ENCODE data around the gene KDELR3. TPM values are rescaled to one million over a fixed set of nuclear protein-coding genes. Genes with fewer than 3 reads are reported as not detected.

Gene KDELR3
- total and polyA plus RNA-seq, 7 donors = 0.53 to 1.9 (median 0.95) TPM

DNA sequence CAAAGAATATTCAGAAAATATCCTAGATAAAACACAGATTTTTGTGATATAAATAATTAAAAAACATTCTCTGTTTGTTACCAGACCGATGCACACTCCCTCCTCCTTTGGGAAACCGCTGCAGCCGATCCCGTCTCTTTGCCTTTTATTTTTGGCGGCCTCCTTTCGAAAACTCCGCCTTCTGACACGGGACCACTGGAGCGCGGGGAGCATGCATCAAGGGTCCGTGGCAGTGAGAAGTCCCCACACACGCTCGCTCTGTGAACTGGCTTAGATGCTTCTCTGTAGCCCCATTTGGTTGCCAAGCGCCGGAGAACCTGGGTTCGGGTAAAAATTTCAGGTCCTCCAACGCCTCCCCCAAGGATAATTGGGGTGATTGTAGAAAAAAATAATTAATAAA is 21.2 kb downstream of the KDELR3 start:
- Histone ChIP-seq H3K9me3 (no peaks in the 10 kb centered on the region), H3K36me3 (ENCODE audit: insufficient read depth in 1 of 2, low read depth in 1 of 2) (peaks cover 43 to 100% of the 10 kb centered on the region in 2 donors), H3K4me3 (no peak overlapping the region), H3K4me1 (peaks cover 18% of the 10 kb centered on the region), H3K27ac (no peak overlapping the region), H3K27me3 (ENCODE audit: insufficient read depth in 3 of 3, low read length in 2 of 3) (no peaks in the 10 kb centered on the region)
- 89 to 92% (median 91%) methylated on average over 17 of the region's 17 CpGs for WGBS, 3 donors
- TF ChIP-seq, protein P1, sequence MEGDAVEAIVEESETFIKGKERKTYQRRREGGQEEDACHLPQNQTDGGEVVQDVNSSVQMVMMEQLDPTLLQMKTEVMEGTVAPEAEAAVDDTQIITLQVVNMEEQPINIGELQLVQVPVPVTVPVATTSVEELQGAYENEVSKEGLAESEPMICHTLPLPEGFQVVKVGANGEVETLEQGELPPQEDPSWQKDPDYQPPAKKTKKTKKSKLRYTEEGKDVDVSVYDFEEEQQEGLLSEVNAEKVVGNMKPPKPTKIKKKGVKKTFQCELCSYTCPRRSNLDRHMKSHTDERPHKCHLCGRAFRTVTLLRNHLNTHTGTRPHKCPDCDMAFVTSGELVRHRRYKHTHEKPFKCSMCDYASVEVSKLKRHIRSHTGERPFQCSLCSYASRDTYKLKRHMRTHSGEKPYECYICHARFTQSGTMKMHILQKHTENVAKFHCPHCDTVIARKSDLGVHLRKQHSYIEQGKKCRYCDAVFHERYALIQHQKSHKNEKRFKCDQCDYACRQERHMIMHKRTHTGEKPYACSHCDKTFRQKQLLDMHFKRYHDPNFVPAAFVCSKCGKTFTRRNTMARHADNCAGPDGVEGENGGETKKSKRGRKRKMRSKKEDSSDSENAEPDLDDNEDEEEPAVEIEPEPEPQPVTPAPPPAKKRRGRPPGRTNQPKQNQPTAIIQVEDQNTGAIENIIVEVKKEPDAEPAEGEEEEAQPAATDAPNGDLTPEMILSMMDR (IDR thresholded peaks at IDR 0.05) = no peak
- no peak for ATAC-seq
- intact Hi-C loops (cut with DNase I) = no loop called here
- DNase-seq = no peak

DNA sequence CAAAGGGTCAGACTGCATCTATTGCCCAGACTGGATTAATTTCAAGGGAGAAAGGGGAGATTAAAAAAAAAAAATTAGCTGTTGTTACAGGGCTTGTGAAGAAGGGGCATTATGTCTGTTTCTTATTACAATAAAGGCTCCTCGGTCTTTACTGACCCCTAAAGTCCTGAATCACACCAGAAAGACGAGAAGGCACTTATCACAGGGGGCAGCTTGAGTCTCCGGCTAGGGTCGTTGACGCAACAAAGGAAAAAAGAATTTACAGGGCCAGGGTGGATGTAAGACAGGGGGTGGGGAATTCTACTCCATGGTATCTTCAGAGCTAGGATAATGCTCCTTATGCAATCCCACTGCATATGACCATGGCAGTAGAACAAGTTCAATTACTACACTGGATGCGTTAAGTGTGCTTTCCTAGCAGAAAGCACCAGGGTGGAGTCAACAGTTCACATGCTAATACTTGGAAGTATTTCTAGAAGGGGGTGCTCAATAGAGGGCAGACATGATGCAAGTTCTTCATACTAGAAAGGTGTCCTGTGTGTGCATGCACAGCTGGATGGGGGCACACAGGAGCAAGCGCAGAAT is 21.8 kb downstream of the KDELR3 start:
- Histone ChIP-seq H3K4me3 (no peak overlapping the region), H3K27me3 (ENCODE audit: insufficient read depth in 3 of 3, low read length in 2 of 3) (no peaks in the 10 kb centered on the region), H3K27ac (peak overlapping the region; percentile 48), H3K36me3 (ENCODE audit: insufficient read depth in 1 of 2, low read depth in 1 of 2) (peaks cover 43 to 100% of the 10 kb centered on the region in 2 donors), H3K9me3 (no peaks in the 10 kb centered on the region), H3K4me1 (peaks cover 18% of the 10 kb centered on the region)
- no peak for DNase-seq
- WGBS, 3 donors = 77 to 81% (median 81%) methylated on average over 7 of the region's 7 CpGs
- ATAC-seq = peak in 1 of 4 donors; percentile 25
- TF ChIP-seq, protein P1 (IDR thresholded peaks at IDR 0.05) = no peak
- intact Hi-C loops (cut with DNase I) = no loop called here

DNA sequence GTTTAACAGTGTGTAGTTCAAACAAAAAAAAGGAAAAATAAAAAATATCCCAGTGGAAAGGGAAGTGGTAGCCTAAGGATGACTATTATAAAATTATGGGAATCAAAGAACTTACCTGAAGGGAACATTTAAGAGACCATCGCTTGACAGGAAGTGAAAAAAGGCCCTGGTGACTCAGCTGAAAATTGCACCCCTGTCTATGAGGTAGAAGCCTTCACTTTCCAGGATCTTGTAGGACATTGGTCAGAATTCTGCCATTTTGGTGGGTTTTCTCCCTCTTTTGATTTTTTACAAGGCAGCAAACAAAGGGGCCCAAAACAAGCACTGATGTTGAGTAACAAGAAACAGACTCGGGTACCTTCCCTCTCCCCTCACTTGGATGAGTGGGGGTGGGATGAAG is 22.6 kb downstream of the KDELR3 start:
- ATAC-seq (no peak), DNase-seq (no peak)
- Histone ChIP-seq H3K4me3 (no peak overlapping the region), H3K27ac (peak overlapping the region; percentile 48), H3K9me3 (no peaks in the 10 kb centered on the region), H3K27me3 (ENCODE audit: insufficient read depth in 3 of 3, low read length in 2 of 3) (no peaks in the 10 kb centered on the region), H3K36me3 (ENCODE audit: insufficient read depth in 1 of 2, low read depth in 1 of 2) (peaks cover 39 to 100% of the 10 kb centered on the region in 2 donors), H3K4me1 (peaks cover 18% of the 10 kb centered on the region)
- WGBS, 3 donors = 65 to 78% (median 70%) methylated on average over 2 of the region's 2 CpGs
- intact Hi-C loops (cut with DNase I) = no loop called here
- TF ChIP-seq, protein P1 (IDR thresholded peaks at IDR 0.05) = no peak

DNA sequence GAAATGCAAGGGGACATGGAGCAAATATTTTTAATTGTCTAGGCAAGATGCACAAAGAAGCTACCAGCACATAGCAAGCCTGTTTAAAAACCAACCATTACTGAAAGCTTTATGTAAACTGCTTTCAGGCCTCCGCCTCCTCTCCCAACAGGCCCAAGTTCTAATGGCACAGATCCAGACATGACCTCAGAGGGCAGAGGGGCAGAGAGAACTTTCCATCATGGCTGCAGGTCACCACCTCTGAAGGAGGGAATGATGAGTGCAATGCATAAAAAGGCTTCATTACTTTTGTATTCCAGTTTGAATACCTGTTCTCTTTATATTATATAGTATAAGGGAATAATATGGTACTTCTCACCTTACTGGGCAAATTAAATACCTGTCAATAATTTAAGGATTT is 23.0 kb downstream of the KDELR3 start:
- TF ChIP-seq, protein P1 (IDR thresholded peaks at IDR 0.05) = no peak
- Histone ChIP-seq H3K36me3 (ENCODE audit: insufficient read depth in 1 of 2, low read depth in 1 of 2) (peaks cover 40 to 100% of the 10 kb centered on the region in 2 donors), H3K27me3 (ENCODE audit: insufficient read depth in 3 of 3, low read length in 2 of 3) (no peaks in the 10 kb centered on the region), H3K27ac (peak overlapping the region; percentile 48), H3K4me3 (no peak overlapping the region), H3K9me3 (no peaks in the 10 kb centered on the region), H3K4me1 (peaks cover 15% of the 10 kb centered on the region)
- WGBS, 3 donors = 55 to 58% (median 57%) methylated on average over 1 of the region's 1 CpG
- ATAC-seq = peak; percentile 38 to 54 (median 46)
- peak in 1 of 2 donors; percentile 37 for DNase-seq
- intact Hi-C loops (cut with DNase I) = no loop called here

All from psoas muscle (tissue), 8 donors.